ENCODE measurements around the gene IRS2. TPM values are rescaled to one million over a fixed set of nuclear protein-coding genes. Genes with fewer than 3 reads are reported as not detected.

The IRS2 gene
- total RNA-seq, 4 donors from 2014 or later: 5.0 to 24.6 (median 7.5) TPM

GRCh38 chr13:109740121-109740520 lies 46.3 kb downstream of the IRS2 start:
- Histone ChIP-seq H3K27ac (no peak overlapping the region), H3K9me3 (no peaks in the 10 kb centered on the region), H3K27me3 (peaks cover 0 to 23% (median 0%) of the 10 kb centered on the region in 4 donors), H3K36me3 (no peaks in the 10 kb centered on the region), H3K4me1 (peaks cover 0 to 14% (median 5%) of the 10 kb centered on the region in 3 donors), H3K4me3 (no peak overlapping the region)
- TF ChIP-seq, protein P1, sequence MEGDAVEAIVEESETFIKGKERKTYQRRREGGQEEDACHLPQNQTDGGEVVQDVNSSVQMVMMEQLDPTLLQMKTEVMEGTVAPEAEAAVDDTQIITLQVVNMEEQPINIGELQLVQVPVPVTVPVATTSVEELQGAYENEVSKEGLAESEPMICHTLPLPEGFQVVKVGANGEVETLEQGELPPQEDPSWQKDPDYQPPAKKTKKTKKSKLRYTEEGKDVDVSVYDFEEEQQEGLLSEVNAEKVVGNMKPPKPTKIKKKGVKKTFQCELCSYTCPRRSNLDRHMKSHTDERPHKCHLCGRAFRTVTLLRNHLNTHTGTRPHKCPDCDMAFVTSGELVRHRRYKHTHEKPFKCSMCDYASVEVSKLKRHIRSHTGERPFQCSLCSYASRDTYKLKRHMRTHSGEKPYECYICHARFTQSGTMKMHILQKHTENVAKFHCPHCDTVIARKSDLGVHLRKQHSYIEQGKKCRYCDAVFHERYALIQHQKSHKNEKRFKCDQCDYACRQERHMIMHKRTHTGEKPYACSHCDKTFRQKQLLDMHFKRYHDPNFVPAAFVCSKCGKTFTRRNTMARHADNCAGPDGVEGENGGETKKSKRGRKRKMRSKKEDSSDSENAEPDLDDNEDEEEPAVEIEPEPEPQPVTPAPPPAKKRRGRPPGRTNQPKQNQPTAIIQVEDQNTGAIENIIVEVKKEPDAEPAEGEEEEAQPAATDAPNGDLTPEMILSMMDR (IDR thresholded peaks at IDR 0.05): no peak
- no peak for TF ChIP-seq POLR2A (IDR thresholded peaks at IDR 0.05)
- 62 to 63% methylated on average over 9 of the region's 9 CpGs for WGBS, 2 donors
- DNase-seq: no peak
- intact Hi-C loops (cut with DNase I): no loop called here

DNA sequence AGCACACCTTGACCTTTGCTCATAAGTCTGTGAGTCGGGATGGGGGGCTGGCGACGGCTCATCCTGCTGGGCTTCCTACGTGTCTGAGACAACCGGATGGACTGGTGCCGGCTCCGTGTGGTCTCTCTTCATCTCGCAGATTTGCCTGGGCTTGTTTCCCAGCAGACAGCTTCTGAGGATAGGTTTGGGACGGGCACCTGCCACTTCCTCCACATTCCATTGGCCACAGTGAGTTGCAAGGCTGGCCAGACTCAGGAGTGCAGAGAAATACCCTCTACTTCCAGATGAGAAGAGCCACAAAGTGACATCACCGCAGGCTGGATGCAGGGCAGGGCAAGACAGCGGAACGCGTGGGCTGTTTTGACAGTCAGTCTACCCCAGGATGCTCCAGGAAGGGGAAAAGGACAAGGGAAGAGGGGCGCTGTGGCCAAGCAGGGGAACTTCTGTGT lies 48.1 kb downstream of the IRS2 start:
- DNase-seq: no peak

DNA sequence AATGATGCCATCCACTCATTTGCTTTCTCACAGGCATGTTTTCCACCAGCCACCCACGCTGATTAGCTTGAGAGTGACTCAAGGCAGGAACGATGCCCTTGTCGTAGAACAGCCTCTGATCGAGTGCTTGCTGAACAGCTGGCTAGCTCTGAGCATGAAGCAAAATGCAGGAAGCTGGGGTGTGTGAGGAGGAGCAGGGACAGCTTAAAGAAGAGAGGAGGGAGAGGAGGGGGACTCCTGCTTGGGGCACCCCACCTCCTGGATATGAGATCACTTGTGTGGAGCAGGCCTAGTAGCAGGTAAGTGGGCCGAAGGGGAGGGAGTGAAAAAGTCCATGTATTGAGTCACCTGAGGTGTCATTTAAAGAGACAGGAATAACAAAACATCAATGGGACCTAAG lies 48.8 kb downstream of the IRS2 start:
- Histone ChIP-seq H3K27ac (no peak overlapping the region), H3K4me1 (no peaks in the 10 kb centered on the region), H3K4me3 (no peak overlapping the region), H3K9me3 (no peaks in the 10 kb centered on the region), H3K36me3 (no peaks in the 10 kb centered on the region), H3K27me3 (peaks cover 0 to 6% (median 0%) of the 10 kb centered on the region in 4 donors)
- TF ChIP-seq, protein P1 (IDR thresholded peaks at IDR 0.05): no peak
- no peak for TF ChIP-seq POLR2A (IDR thresholded peaks at IDR 0.05)
- DNase-seq: no peak
- intact Hi-C loops (cut with DNase I): no loop called here
- WGBS, 2 donors: 46 to 61% methylated on average over 5 of the region's 5 CpGs

More for the DNA sequence above, 48.1 kb downstream of the IRS2 start:
- Histone ChIP-seq H3K4me1 (no peaks in the 10 kb centered on the region), H3K27ac (no peak overlapping the region), H3K36me3 (no peaks in the 10 kb centered on the region), H3K27me3 (peaks cover 0 to 13% (median 0%) of the 10 kb centered on the region in 4 donors), H3K4me3 (no peak overlapping the region), H3K9me3 (no peaks in the 10 kb centered on the region)
- intact Hi-C loops (cut with DNase I): no loop called here
- TF ChIP-seq POLR2A (IDR thresholded peaks at IDR 0.05): no peak
- TF ChIP-seq, protein P1 (IDR thresholded peaks at IDR 0.05): no peak
- WGBS, 2 donors: 72 to 89% methylated on average over 5 to 11 of the region's 14 CpGs

DNA sequence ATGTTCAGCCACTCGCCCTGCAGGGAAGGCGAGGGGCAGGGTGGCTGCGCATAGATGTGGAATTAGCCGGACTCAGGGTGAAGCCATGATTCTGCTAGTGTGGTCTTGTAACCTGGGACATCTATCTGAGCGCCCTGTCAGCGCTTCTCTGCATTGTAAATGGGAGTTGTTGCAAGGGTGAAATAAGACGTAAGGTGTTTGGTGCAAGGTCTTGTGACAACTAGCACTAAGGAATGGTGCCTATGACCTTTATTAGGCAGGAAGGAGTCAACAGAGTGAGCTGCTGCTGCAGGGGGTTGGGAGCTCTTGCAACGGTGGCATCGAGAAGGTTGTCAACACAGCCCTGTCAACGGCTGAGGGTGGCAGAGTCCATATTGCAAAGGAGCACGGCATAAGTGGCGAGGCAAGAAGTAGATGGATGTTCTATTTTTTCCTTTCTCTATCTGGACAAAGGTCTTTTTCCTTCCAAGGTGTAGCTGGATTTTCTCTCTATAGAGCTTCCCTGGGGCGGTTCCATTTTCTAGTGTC lies 49.3 kb downstream of the IRS2 start:
- peaks cover 0 to 6% (median 0%) of the 10 kb centered on the region in 4 donors for H3K27me3 ChIP-seq
- no peaks in the 10 kb centered on the region for H3K9me3 ChIP-seq
- intact Hi-C loops (cut with DNase I): no loop called here
- TF ChIP-seq, protein P1 (IDR thresholded peaks at IDR 0.05): no peak
- TF ChIP-seq POLR2A (IDR thresholded peaks at IDR 0.05): no peak
- no peak overlapping the region for H3K27ac ChIP-seq
- WGBS, 2 donors: 82 to 83% methylated on average over 11 to 13 of the region's 13 CpGs
- DNase-seq: no peak
- H3K36me3 ChIP-seq: no peaks in the 10 kb centered on the region
- H3K4me1 ChIP-seq: no peaks in the 10 kb centered on the region
- no peak overlapping the region for H3K4me3 ChIP-seq

GRCh38 chr13:109735436-109735966 lies 50.9 kb downstream of the IRS2 start:
- no peak overlapping the region for H3K4me3 ChIP-seq
- TF ChIP-seq, protein P1 (IDR thresholded peaks at IDR 0.05): no peak
- no peak for TF ChIP-seq POLR2A (IDR thresholded peaks at IDR 0.05)
- no peaks in the 10 kb centered on the region for H3K4me1 ChIP-seq
- H3K9me3 ChIP-seq: no peaks in the 10 kb centered on the region
- H3K27ac ChIP-seq: no peak overlapping the region
- 54 to 69% methylated on average over 4 of the region's 4 CpGs for WGBS, 2 donors
- intact Hi-C loops (cut with DNase I): no loop called here
- H3K27me3 ChIP-seq: peaks cover 0 to 6% (median 0%) of the 10 kb centered on the region in 4 donors
- no peak for DNase-seq
- H3K36me3 ChIP-seq: no peaks in the 10 kb centered on the region
